H9 (cell line): ENCODE results near the gene AJAP1. TPM values are rescaled to one million over a fixed set of nuclear protein-coding genes. Genes with fewer than 3 reads are reported as not detected.

Experiments
- DNase-seq: peaks from one replicate; pipeline ENCODE4 v3.0.0-alpha.2; 2017
- H2AFZ ChIP-seq: one replicate; pipeline ENCODE4 v1.6.1; 2013; ENCODE audit warnings: mild to moderate bottlenecking, low read length, control low read depth, moderate library complexity
- H2AK5ac ChIP-seq: 2 replicates; pipeline ENCODE4 v1.6.1; 2013; ENCODE audit warnings: low read length, control low read depth, mixed read lengths; ENCODE audit not compliant: insufficient read length
- H2BK120ac ChIP-seq: one replicate; pipeline ENCODE4 v1.6.1; 2013; ENCODE audit warnings: low read depth, mild to moderate bottlenecking, low read length, control low read depth, inconsistent platforms; ENCODE audit not compliant: poor library complexity, severe bottlenecking
- H2BK12ac ChIP-seq: 2 replicates; pipeline ENCODE4 v1.6.1; 2013; ENCODE audit warnings: low read length, control low read depth, mixed read lengths, low read depth; ENCODE audit not compliant: insufficient read length
- H2BK15ac ChIP-seq: 2 replicates; pipeline ENCODE4 v1.6.1; 2013; ENCODE audit warnings: low read depth, low read length, control low read depth
- H2BK20ac ChIP-seq: one replicate; pipeline ENCODE4 v1.6.1; 2013; ENCODE audit warnings: low read depth, mild to moderate bottlenecking, low read length, control low read depth, inconsistent platforms; ENCODE audit not compliant: poor library complexity, severe bottlenecking
- H2BK5ac ChIP-seq: 2 replicates; pipeline ENCODE4 v1.6.1; 2013; ENCODE audit warnings: low read length, control low read depth, mixed read lengths; ENCODE audit not compliant: insufficient read length
- H3K14ac ChIP-seq: 2 replicates; pipeline ENCODE4 v1.6.1; 2013; ENCODE audit warnings: low read length, control low read depth; ENCODE audit not compliant: insufficient read depth
- H3K18ac ChIP-seq: 2 replicates; pipeline ENCODE4 v1.6.1; 2013; ENCODE audit warnings: low read depth, mild to moderate bottlenecking, mixed read lengths, low read length, control low read depth; ENCODE audit not compliant: insufficient read length
- H3K23ac ChIP-seq: 2 replicates; pipeline ENCODE4 v1.6.1; 2013; ENCODE audit warnings: low read length, control low read depth, mixed read lengths, low read depth; ENCODE audit not compliant: insufficient read length
- H3K23me2 ChIP-seq: 2 replicates; pipeline ENCODE4 v1.6.1; 2013; ENCODE audit warnings: low read depth, mild to moderate bottlenecking, mixed read lengths, low read length, control low read depth; ENCODE audit not compliant: insufficient read length, poor library complexity, severe bottlenecking
- H3K27ac ChIP-seq: 2 replicates; pipeline ENCODE4 v1.5.1; 2013; ENCODE audit warnings: low read length, control low read depth, mixed read lengths, low read depth; ENCODE audit not compliant: insufficient read length
- H3K27me3 ChIP-seq: 2 replicates; pipeline ENCODE4 v1.6.1; 2013; ENCODE audit warnings: low read length, control low read depth, inconsistent platforms; ENCODE audit not compliant: insufficient read depth
- H3K4ac ChIP-seq: 2 replicates; pipeline ENCODE4 v1.6.1; 2013; ENCODE audit warnings: low read depth, mild to moderate bottlenecking, control low read depth, inconsistent platforms, low read length, moderate library complexity
- H3K4me1 ChIP-seq: 2 replicates; pipeline ENCODE4 v1.6.1; 2013; ENCODE audit warnings: low read length, control low read depth, inconsistent platforms; ENCODE audit not compliant: insufficient read depth
- H3K4me2 ChIP-seq: 2 replicates; pipeline ENCODE4 v1.6.1; 2013; ENCODE audit warnings: low read length, control low read depth, mixed read lengths; ENCODE audit not compliant: insufficient read length, insufficient read depth
- H3K56ac ChIP-seq: 2 replicates; pipeline ENCODE4 v1.6.1; 2013; ENCODE audit warnings: low read depth, mild to moderate bottlenecking, mixed read lengths, low read length, control low read depth; ENCODE audit not compliant: insufficient read length
- H3K79me1 ChIP-seq: 2 replicates; pipeline ENCODE4 v1.6.1; 2013; ENCODE audit warnings: low read depth, mild to moderate bottlenecking, moderate library complexity, low read length, control low read depth, inconsistent platforms; ENCODE audit not compliant: insufficient read depth, poor library complexity, severe bottlenecking
- H3K79me2 ChIP-seq: 2 replicates; pipeline ENCODE4 v1.6.1; 2013; ENCODE audit warnings: low read length, control low read depth, inconsistent platforms; ENCODE audit not compliant: insufficient read depth
- H3K9ac ChIP-seq: 2 replicates; pipeline ENCODE4 v1.6.1; 2013; ENCODE audit warnings: low read length, control low read depth, mixed read lengths; ENCODE audit not compliant: insufficient read length; ENCODE audit errors: extremely low read depth
- H3K9me3 ChIP-seq: one replicate; pipeline ENCODE4 v1.6.1; 2013; ENCODE audit warnings: low read depth, low read length, inconsistent platforms; ENCODE audit not compliant: control insufficient read depth
- H3T11ph ChIP-seq: one replicate; pipeline ENCODE4 v1.6.1; 2013; ENCODE audit warnings: mild to moderate bottlenecking, low read length, control low read depth, inconsistent platforms
- H4K20me1 ChIP-seq: one replicate; pipeline ENCODE4 v1.6.1; 2013; ENCODE audit not compliant: control insufficient read depth, insufficient read length, insufficient read depth
- H4K5ac ChIP-seq: 2 replicates; pipeline ENCODE4 v1.6.1; 2013; ENCODE audit warnings: low read depth, mild to moderate bottlenecking, mixed read lengths, low read length, control low read depth; ENCODE audit not compliant: insufficient read length
- H4K8ac ChIP-seq: replicated peaks from 2 replicates; pipeline ENCODE4 v1.6.1; 2013; ENCODE audit warnings: low read length, control low read depth, mixed read lengths, low read depth; ENCODE audit not compliant: insufficient read length
- H4K91ac ChIP-seq: 2 replicates; pipeline ENCODE4 v1.6.1; 2013; ENCODE audit warnings: low read depth, mild to moderate bottlenecking, moderate library complexity, mixed read lengths, low read length, control low read depth; ENCODE audit not compliant: insufficient read length
- H3K27ac Mint-ChIP-seq, 3 experiments: 2 replicates in 2 of 3; 3 replicates in 1 of 3; pipeline ENCODE4 v1.8.0; 2020 to 2021; ENCODE audit warnings: mixed read lengths in 3 of 3, mild to moderate bottlenecking in 1 of 3, moderate library complexity in 1 of 3
- H3K27me3 Mint-ChIP-seq: 2 replicates; pipeline ENCODE4 v1.8.0; 2021; ENCODE audit warnings: low read depth, mild to moderate bottlenecking, moderate library complexity, mixed read lengths
- H3K36me3 Mint-ChIP-seq, 3 experiments: 2 replicates in 2 of 3; 3 replicates in 1 of 3; pipeline ENCODE4 v1.8.0; 2020 to 2021; ENCODE audit warnings: low read depth in 3 of 3, mixed read lengths in 3 of 3; ENCODE audit not compliant: insufficient read depth in 1 of 3
- H3K4me1 Mint-ChIP-seq, 2 experiments: 2 replicates each; pipeline ENCODE4 v1.8.0; 2020; ENCODE audit warnings: mixed read lengths in 2 of 2
- H3K4me3 Mint-ChIP-seq, 2 experiments: 2 replicates in 1 of 2; 3 replicates in 1 of 2; pipeline ENCODE4 v1.8.0; 2020 to 2021; ENCODE audit warnings: mild to moderate bottlenecking in 2 of 2, mixed read lengths in 2 of 2, moderate library complexity in 1 of 2
- H3K9me3 Mint-ChIP-seq, 2 experiments: 2 replicates in 1 of 2; 3 replicates in 1 of 2; pipeline ENCODE4 v1.8.0; 2020; ENCODE audit warnings: mild to moderate bottlenecking in 2 of 2, mixed read lengths in 2 of 2, moderate library complexity in 1 of 2
- WGBS: extraction: QIAGEN DNeasy Blood & Tissue Kit; methylation state at CpG from one replicate; pipeline ENCODE4 v1.1.7; 2013; ENCODE audit warnings: missing lambda C conversion rate, low lambda C conversion rate, mixed read lengths; ENCODE audit not compliant: insufficient read length; ENCODE audit errors: extremely low coverage; 5-methylcytosine and 5-hydroxymethylcytosine counted together
- total RNA-seq: library from RNA; stranded (reverse); gene quantifications from 2 replicates; pipeline ENCODE4 v1.2.1, GENCODE V29; 2021
- TF ChIP-seq, protein P1 (sequence below): fragments of 200-600 bp; sonication (generic); conservative IDR thresholded peaks from 3 replicates; pipeline ENCODE4 v1.8.0; 2021; ENCODE audit warnings: antibody characterized with exemption, mild to moderate bottlenecking

Gene AJAP1
- total RNA-seq, 1 experiment from 2014 or later, result 8.6 TPM

DNA sequence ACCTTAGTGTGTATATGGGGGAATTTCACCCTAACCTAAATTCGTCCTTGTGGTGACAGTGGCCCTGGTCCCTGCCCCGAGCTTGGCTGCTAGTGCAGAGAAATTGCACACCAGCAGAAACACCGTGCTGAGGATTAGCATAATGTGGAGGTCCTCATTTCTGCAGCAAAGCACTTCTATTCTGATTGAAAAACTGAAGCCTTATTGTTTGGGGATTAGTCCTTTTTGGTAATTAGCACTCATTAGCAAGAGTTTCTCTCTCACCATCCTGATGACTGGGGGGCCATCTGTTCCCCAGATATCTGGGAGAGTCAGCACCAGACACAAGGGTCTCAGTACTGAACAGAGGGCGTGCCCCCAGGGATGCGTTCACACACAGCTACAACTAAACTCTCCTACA is 55.2 kb downstream of the AJAP1 start:
- Histone ChIP-seq H3T11ph (no peak overlapping the region), H4K91ac (no peak overlapping the region), H3K27me3 (peaks cover 2% of the 10 kb centered on the region; the same call in 1 of the 2 replicates), H2BK5ac (no peak overlapping the region), H2AFZ (no peak overlapping the region), H3K14ac (no peak overlapping the region), H3K4ac (no peak overlapping the region), H2AK5ac (no peak overlapping the region), H3K4me2 (no peak overlapping the region), H3K18ac (no peak overlapping the region), H2BK12ac (no peak overlapping the region), H2BK120ac (no peak overlapping the region), H3K27ac (no peak overlapping the region), H3K9ac (no peak overlapping the region), H2BK15ac (no peak overlapping the region), H3K9me3 (no peaks in the 10 kb centered on the region), H3K79me1 (no peaks in the 10 kb centered on the region), H3K56ac (no peak overlapping the region), H4K20me1 (peaks cover 4% of the 10 kb centered on the region), H4K8ac (no peak overlapping the region), H2BK20ac (no peak overlapping the region), H4K5ac (no peak overlapping the region), H3K79me2 (no peaks in the 10 kb centered on the region), H3K23ac (no peak overlapping the region), H3K23me2 (no peaks in the 10 kb centered on the region), H3K4me1 (peaks cover 4% of the 10 kb centered on the region; the same call in 1 of the 2 replicates)
- TF ChIP-seq, protein P1, sequence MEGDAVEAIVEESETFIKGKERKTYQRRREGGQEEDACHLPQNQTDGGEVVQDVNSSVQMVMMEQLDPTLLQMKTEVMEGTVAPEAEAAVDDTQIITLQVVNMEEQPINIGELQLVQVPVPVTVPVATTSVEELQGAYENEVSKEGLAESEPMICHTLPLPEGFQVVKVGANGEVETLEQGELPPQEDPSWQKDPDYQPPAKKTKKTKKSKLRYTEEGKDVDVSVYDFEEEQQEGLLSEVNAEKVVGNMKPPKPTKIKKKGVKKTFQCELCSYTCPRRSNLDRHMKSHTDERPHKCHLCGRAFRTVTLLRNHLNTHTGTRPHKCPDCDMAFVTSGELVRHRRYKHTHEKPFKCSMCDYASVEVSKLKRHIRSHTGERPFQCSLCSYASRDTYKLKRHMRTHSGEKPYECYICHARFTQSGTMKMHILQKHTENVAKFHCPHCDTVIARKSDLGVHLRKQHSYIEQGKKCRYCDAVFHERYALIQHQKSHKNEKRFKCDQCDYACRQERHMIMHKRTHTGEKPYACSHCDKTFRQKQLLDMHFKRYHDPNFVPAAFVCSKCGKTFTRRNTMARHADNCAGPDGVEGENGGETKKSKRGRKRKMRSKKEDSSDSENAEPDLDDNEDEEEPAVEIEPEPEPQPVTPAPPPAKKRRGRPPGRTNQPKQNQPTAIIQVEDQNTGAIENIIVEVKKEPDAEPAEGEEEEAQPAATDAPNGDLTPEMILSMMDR, result no peak
- Mint-ChIP-seq H3K36me3 (peaks cover 0 to 4% (median 3%) of the 10 kb centered on the region in 3 experiments; a peak in 3 of 7 replicates), H3K4me3 (no peak overlapping the region; a peak in 1 of 5 replicates), H3K9me3 (no peaks in the 10 kb centered on the region; a peak in 3 of 5 replicates), H3K27me3 (peaks cover 46% of the 10 kb centered on the region), H3K27ac (no peak overlapping the region; a peak in 1 of 7 replicates), H3K4me1 (peaks cover 35 to 41% of the 10 kb centered on the region in 2 experiments)
- WGBS, result no CpG with 5 or more reads among the region's 5 CpGs
- no peak for DNase-seq
